Uterus (tissue), 4 donors: ENCODE results near the gene MEIS2. TPM values are rescaled to one million over a fixed set of nuclear protein-coding genes. Genes with fewer than 3 reads are reported as not detected.
A peak's percentile ranks its signal among the peaks of the same experiment; 100 is the strongest.

ENCODE experiments used
- DNase-seq, 2 donors: peaks; one replicate each; pipeline ENCODE4 v3.0.0-alpha.2; 2019 to 2020
- H3K27ac ChIP-seq, 2 donors: fragments of 200-600 bp; sonication (generic); 1 replicate in 1 of 2; 2 replicates in 1 of 2; pipeline ENCODE4 v1.5.1; 2016 to 2018
- H3K27me3 ChIP-seq, 2 donors: fragments of 200-600 bp; sonication (generic); one replicate each; pipeline ENCODE4 v1.5.1; 2018 to 2019; ENCODE audit warnings: control low read depth in 1 of 2
- H3K36me3 ChIP-seq, 2 donors: fragments of 200-600 bp; sonication (generic); one replicate each; pipeline ENCODE4 v1.5.1; 2019; ENCODE audit warnings: control low read depth in 1 of 2
- H3K4me1 ChIP-seq, 2 donors: fragments of 200-600 bp; sonication (generic); one replicate each; pipeline ENCODE4 v1.5.1; 2018 to 2019; ENCODE audit warnings: control low read depth in 1 of 2
- H3K4me3 ChIP-seq, 2 donors: fragments of 200-600 bp; sonication (generic); 1 replicate in 1 of 2; 2 replicates in 1 of 2; pipeline ENCODE4 v1.5.1; 2018 to 2019; ENCODE audit warnings: mild to moderate bottlenecking in 1 of 2
- H3K9me3 ChIP-seq, 2 donors: fragments of 200-600 bp; sonication (generic); one replicate each; pipeline ENCODE4 v1.5.1; 2019; ENCODE audit warnings: control low read depth in 1 of 2
- CTCF ChIP-seq, 4 experiments: fragments of 200-600 bp in 2 of 4; fragments of 450-650 bp in 2 of 4; sonication (generic) in 2 of 4; IDR thresholded peaks; one replicate each; pipeline ENCODE4 v1.5.1; 2016 to 2019; ENCODE audit warnings: antibody characterized with exemption in 4 of 4, mild to moderate bottlenecking in 2 of 4, moderate library complexity in 1 of 4
- POLR2A ChIP-seq, 2 donors: fragments of 450-650 bp; IDR thresholded peaks; one replicate each; pipeline ENCODE4 v1.6.1; 2016; ENCODE audit warnings: antibody characterized with exemption in 2 of 2, mild to moderate bottlenecking in 1 of 2, moderate library complexity in 1 of 2
- intact Hi-C: fragments of 100-400 bp; cut with DNase I; formaldehyde crosslinking; loops from one replicate; pipeline ENCODE4 v1.15.1; 2023; ENCODE audit warnings: low total_unique reads
- total RNA-seq, 4 donors: library from RNA; depleted of rRNA in 3 of 4; stranded (reverse); fragments of >200 nt in 3 of 4; gene quantifications; one replicate each; pipeline versions ENCODE4 v1.1.0 to v1.2.4, GENCODE V29; 2014 to 2023
- donor health status: DM: yes; HTN: yes; CAD: no.

MEIS2 gene
- total RNA-seq, 4 donors from 2014 or later: 84.0 to 184 (median 112) TPM

GRCh38 chr15:37104424-37104981 lies 4.2 kb upstream of the MEIS2 start:
- H3K36me3 ChIP-seq: no peaks in the 10 kb centered on the region
- peak in 1 of 2 donors; percentile 39 for DNase-seq
- TF ChIP-seq POLR2A (IDR thresholded peaks at IDR 0.05): no peak
- no peak for TF ChIP-seq CTCF (IDR thresholded peaks at IDR 0.05)
- peak overlapping the region; percentile 97 for H3K27ac ChIP-seq
- H3K27me3 ChIP-seq: no peaks in the 10 kb centered on the region
- peak overlapping the region; percentile 66 to 92 for H3K4me3 ChIP-seq
- H3K4me1 ChIP-seq: no peaks in the 10 kb centered on the region
- H3K9me3 ChIP-seq: no peaks in the 10 kb centered on the region
- intact Hi-C loops: no loop called here

GRCh38 chr15:37103475-37104423 lies 3.4 kb upstream of the MEIS2 start:
- H3K27me3 ChIP-seq: no peaks in the 10 kb centered on the region
- intact Hi-C loops: no loop called here
- H3K27ac ChIP-seq: peak overlapping the region; percentile 97
- peak overlapping the region; percentile 66 to 92 for H3K4me3 ChIP-seq
- DNase-seq: peak in 1 of 2 donors; percentile 29
- no peaks in the 10 kb centered on the region for H3K4me1 ChIP-seq
- H3K9me3 ChIP-seq: no peaks in the 10 kb centered on the region
- TF ChIP-seq CTCF (IDR thresholded peaks at IDR 0.05) (no peak), POLR2A (IDR thresholded peaks at IDR 0.05) (no peak)
- no peaks in the 10 kb centered on the region for H3K36me3 ChIP-seq

- Histone ChIP-seq H3K4me1 (no peaks in the 10 kb centered on the region), H3K4me3 (peak overlapping the region; percentile 66 to 92)
- intact Hi-C loops: no loop called here
Measured at GRCh38 chr15:37103163-37103435, 2.8 kb upstream of the MEIS2 start.

GRCh38 chr15:37102305-37103162 lies 2.2 kb upstream of the MEIS2 start:
- Histone ChIP-seq H3K4me1 (no peaks in the 10 kb centered on the region), H3K36me3 (no peaks in the 10 kb centered on the region), H3K9me3 (no peaks in the 10 kb centered on the region), H3K4me3 (peak overlapping the region; percentile 66 to 92), H3K27ac (peak overlapping the region; percentile 97), H3K27me3 (no peaks in the 10 kb centered on the region)
- DNase-seq: peak; percentile 41 to 58
- intact Hi-C loops: no loop called here
- TF ChIP-seq POLR2A (IDR thresholded peaks at IDR 0.05) (no peak), CTCF (IDR thresholded peaks at IDR 0.05) (no peak)

More at GRCh38 chr15:37103163-37103435, 2.8 kb upstream of the MEIS2 start:
- Histone ChIP-seq H3K9me3 (no peaks in the 10 kb centered on the region), H3K36me3 (no peaks in the 10 kb centered on the region), H3K27ac (peak overlapping the region; percentile 97), H3K27me3 (no peaks in the 10 kb centered on the region)
- DNase-seq: no peak
- no peak for TF ChIP-seq CTCF (IDR thresholded peaks at IDR 0.05)
- TF ChIP-seq POLR2A (IDR thresholded peaks at IDR 0.05): no peak
